ENCODE measurements around the gene SAPCD1.

Gene SAPCD1

DNA sequence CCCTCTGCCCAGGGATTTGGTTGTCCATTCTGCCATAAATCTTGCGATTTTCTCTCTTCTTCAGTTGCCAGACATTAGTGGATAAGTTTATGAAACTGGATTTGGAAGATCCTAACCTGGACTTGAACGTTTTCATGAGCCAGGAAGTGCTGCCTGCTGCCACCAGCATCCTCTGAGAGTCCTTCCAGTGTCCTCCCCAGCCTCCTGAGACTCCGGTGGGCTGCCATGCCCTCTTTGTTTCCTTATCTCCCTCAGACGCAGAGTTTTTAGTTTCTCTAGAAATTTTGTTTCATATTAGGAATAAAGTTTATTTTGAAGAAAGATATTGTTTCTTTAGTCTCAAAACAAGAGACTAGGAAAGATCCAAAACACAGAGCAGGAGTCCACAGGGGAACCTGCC lies at the start of gene SAPCD1:
Gene SAPCD1 (plus strand): TSS at position 301 of the 400 bp plus-strand sequence. CDS start 399 bp downstream, outside the sequence.
- no peak for DNase-seq

- no peak for DNase-seq
These were observed 49.0 kb upstream of the SAPCD1 start for GRCh38 chr6:31713465-31713864.

GRCh38 chr6:31713991-31714684 lies 48.3 kb upstream of the SAPCD1 start:
- DNase-seq = no peak

GRCh38 chr6:31715022-31715958 lies 47.2 kb upstream of the SAPCD1 start, which contains the start of gene LY6G6D:
Gene LY6G6D (plus strand): TSS chr6:31715348. CDS start chr6:31715356, 8 bp downstream.
- no peak for DNase-seq

DNA sequence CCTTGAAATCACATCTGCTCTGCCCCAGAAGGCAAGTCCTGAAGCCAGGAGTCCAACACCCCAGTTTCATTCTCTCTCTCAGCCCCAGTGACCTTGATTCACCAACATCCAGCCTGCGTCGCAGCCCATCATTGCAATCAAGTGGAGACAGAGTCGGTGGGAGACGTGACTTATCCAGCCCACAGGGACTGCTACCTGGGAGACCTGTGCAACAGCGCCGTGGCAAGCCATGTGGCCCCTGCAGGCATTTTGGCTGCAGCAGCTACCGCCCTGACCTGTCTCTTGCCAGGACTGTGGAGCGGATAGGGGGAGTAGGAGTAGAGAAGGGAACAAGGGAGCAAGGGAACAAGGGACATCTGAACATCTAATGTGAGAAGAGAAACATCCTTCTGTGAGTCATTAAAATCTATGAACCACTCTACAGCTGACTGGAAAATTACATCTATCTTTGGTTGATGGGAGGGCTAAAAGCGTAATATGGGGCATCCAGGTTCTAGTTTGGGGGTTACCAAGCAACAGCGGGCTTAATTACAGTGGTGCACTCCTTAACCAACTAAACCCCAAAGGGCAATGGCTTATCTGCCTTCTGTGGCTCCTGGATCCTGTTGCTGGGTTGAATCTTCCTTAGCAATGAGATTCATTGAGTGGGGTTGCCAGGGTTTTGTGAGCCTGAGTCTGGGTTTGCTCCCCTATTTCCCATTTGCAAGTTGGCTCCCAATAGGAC lies 44.8 kb upstream of the SAPCD1 start:
- no peak for DNase-seq

DNA sequence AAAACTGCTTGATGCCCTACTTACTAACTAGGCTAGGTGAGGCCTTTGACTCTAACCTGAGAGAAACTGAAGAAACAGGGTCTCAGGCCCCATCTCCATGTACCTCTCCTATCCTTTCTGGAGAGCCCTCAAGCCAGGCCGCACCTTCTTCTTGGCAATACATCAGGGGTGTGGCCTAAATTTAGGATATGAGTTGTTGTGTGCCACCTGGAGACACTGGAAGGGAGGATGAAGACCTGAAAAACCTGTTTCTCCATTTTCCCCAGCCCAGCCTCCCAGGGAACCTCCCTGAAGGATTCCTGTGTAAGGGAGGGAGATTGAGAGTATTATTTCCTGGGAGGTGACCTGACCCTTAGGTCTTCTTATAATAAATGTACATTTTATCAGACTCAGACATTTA lies 44.2 kb upstream of the SAPCD1 start:
- DNase-seq = no peak

DNA sequence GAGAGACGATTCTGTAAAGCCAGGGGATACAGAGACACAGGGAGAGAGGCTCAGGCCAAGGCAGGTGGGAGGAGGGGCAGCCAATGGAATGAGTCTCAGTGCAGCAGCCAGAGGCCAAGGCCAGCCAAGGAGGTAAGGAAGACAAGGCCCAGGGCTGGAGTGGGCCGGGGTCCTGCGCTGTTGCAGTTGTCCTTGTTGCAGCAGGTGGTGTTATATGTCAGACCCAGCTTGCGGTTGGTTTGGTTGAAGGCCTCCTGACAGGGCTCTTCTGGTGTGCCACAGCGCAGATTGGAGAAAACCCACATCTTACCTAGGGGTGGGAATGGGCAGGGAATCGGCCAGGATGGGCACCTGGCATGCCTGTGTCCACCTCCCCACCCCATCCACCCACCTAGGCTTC lies 43.5 kb upstream of the SAPCD1 start:
- no peak for DNase-seq

DNA sequence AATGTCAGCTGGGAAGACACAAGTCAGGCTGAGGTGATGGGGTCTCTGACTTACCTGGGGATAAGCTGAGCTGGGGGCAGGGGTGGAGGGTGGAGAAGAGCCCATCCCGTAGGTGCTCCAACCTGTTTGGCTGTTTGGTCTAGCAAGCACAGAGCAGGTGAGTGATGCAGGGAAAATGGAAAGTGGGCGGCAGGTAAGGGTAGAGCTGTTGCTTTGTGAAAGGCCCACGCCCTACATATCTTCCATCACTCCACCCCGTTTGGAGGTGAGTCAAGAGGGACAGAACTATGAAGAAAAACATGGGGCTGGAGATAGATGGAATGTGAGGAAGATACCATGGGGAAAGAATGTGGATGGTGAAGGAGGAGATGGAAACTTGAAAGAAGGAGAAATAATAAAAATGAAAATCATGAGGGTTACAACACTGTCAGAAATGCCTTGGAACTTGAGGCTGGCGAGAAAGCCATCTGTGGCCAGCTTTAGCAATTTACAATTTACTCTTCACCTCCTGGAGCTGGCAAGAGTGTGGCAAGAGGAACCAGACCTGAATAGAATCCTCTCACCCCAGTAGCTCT lies 42.2 kb upstream of the SAPCD1 start:
- no peak for DNase-seq

DNA sequence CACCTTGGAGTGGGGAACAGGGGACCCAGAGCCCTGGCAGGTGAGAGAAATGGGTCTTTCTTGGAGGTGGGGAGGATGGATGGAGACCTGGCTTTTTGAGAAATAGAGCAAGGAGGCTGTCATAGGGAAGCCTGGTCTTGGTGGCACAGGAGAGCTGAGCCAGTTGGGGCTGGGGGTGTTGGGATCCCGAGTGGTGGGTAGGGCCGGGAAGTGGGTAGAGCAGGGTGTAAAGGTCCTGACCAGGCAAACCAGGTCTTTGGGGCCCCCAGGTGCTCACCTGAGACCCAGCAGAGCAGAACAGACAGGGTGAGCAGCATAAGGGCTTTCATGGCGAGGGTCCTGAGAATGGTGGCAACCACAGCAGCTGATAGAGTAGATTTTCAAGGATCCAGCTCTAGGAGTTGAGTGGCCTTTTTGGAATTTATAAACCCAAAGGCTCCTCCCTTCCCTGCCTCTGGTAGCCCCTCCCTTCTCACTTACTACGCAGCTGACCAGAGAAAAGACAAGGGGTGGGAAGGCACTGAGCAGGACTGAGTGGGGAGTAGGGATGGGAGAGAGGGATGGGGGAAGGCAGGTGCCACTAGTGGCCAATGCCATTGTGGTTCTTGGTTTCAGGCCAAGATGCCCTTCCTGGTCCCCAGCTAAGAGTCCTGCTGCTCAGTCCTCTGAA lies 41.0 kb upstream of the SAPCD1 start, which contains the start of gene LY6G6C:
Gene LY6G6C (minus strand): TSS at position 396 of the 670 bp plus-strand sequence. CDS start 67 bp downstream, at position 329.
- no peak for DNase-seq

DNA sequence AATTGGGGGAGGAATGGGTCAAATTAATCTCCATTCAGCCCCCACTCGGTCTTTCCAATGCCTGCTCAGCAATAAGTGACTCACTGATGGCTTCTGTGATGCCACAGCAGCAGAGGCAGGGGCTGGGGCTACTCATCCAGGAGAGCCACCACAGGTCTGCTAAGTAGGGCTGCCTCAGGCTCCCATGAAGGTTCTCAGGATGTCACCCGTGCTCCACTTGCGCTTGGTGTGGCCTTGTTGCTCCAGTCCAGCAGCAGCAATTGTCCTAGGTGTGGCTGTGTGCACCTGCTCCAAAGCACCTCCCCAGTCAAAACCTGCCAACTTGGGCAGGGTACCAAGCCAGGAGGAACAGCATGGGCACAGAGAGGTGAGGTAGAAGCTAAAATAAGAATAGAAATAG lies 40.3 kb upstream of the SAPCD1 start:
- DNase-seq = no peak

DNA sequence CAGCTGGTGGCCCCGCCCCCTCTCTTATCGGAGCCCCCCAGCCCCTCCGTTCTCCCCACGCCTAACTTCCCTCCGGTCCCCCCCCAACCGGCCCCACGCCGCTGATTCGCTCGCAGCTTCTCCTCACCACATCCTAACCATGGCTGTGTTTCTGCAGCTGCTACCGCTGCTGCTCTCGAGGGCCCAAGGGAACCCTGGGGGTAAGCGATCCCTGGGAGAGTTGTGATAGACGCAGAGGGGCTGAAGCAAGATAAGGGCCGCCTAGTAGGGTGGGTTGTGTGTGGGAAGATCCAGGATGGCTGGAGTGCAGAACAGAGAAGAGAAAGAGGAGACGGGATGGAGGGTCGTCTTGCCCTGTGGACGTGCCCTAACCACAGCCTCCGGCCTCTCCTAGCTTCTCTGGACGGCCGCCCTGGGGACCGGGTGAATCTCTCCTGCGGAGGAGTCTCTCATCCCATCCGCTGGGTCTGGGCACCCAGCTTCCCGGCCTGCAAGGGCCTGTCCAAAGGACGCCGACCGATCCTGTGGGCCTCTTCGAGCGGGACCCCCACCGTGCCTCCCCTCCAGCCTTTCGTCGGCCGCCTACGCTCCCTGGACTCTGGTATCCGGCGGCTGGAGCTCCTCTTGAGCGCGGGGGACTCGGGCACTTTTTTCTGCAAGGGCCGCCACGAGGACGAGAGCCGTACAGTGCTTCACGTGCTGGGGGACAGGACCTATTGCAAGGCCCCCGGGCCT lies 39.0 kb upstream of the SAPCD1 start, which contains the start of gene MPIG6B:
Gene MPIG6B (plus strand): TSS at position 129 of the 735 bp plus-strand sequence. CDS start 11 bp downstream, at position 140.
- no peak for DNase-seq

GRCh38 chr6:31723980-31724691 lies 38.3 kb upstream of the SAPCD1 start:
- DNase-seq = no peak

DNA sequence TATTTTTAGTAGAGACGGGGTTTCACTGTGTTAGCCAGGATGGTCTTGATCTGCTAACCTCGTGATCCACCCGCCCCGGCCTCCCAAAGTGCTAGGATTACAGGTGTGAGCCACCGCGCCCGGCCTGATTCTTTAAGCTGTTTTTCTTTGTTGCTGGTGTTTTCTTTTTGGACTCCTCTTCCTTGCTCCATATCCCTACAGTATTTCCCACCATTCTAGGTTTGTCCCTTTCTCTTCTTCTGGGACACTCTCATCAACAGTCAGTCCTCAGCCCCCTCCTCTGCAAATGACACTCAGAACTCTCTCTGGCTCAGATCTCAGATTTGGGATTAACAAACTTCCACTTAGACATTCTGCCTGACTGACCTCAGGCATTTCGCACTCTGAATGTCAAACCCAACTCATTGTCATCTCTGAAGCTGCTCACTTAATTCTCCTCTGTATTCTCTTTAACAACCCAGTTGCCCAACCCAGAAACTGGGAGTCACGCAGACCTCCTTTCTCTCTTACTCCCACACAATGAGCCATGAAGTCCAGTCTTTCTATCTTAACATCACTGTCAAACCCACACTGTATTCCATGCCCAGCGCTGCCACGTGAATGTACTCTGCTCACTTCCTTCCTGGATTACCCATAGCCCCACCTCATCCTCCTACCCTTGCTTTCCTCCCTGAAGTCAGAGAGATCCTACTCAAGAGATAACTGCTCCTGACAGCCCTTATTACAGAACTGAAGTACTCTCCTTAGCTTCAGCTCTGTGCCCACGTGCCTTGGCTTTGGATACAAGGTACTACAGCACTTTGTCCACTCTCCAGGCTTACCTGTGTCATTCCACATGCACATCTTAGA lies 36.7 kb upstream of the SAPCD1 start:
- no peak for DNase-seq

- no peak for DNase-seq
These were observed 35.3 kb upstream of the SAPCD1 start for GRCh38 chr6:31727034-31727716.

DNA sequence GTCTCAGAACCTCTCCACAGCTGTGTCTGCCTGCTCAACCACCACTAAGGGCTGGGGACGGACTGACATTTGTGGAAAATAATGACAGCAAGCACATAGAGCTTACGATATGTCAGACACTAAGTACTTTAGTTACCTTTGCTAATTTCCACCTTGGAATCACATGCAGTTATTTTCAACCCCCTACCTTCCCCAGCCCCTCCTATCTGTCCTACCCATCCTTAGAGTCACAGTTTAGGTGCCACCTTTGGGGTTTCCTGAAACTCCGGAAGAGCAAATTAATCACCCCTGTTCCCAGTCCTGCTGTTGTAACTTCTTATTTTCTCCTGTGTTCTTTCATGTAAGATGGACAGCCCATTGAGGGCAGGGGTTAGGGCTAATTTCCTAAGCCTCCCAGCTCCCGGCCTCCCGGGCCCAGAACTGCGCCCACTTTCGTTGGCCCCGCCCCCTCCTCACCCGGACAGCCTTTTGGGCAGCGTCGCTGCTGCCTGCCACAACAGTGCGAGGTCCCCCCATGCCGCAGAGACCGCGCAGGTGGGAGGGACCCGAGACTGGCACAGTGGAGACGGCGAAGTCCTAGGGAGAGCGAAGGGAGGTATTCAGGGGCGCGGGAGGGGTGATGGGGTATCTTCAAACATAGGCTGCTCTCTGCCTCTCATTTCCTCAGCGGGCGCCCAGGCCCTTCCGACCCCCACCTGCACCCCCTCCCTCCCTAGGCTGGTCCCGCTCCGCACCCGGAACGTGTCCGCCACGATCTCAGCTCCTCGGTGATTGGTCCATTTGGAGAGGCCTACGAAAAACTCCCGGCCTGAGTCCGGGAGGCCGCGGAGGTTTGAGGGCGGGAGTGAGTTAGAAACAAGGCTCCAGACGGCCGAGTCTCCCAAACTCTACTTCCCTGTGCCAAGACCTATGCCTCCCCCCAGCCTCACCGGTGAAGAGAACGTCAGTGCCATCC lies 34.5 kb upstream of the SAPCD1 start:
- DNase-seq = no peak

- DNase-seq = no peak
These were observed 33.5 kb upstream of the SAPCD1 start, which contains the start of gene DDAH2 for GRCh38 chr6:31728767-31729514. Gene DDAH2 (minus strand): TSS chr6:31729299. CDS start chr6:31729161, 138 bp downstream.

- no peak for DNase-seq
These were observed 32.9 kb upstream of the SAPCD1 start for GRCh38 chr6:31729515-31729978.
